ENCODE measurements around the gene TFCP2.

The TFCP2 gene

DNA sequence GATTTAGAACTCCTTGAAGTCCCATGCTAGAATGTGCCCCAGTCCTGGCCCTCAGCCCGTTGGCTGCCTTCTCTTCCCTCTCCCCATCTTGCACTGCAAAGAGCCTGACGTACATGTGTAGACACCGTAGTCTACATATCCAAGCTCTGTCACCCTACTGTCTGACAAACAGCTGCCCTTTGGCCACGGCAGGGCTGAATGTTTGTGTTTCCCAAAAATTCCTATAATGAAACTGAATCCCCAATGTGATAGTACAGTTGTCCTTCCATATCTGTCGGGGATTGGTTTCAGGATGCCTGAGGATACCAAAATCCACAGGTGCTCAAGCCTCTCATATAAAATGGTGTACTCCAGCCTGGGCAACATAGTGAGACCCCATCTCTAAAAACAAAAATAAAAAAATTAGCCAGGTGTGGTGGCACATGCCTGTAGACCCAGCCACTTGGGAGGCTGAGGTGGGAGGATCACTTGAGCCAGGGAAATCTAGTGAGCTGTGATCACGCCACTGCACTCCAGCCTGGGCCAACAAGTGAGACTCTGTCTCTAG is 12.3 kb upstream of the TFCP2 start:
- no peak overlapping the region for H3K23ac ChIP-seq (ENCODE audit: low read length)
- H3K9ac ChIP-seq (ENCODE audit: low read length): no peak overlapping the region
- no peaks in the 10 kb centered on the region for H3K4me1 ChIP-seq (ENCODE audit: control insufficient read depth in 1 of 2, insufficient read depth in 2 of 2, low read length in 2 of 2)
- H3K4me3 ChIP-seq (ENCODE audit: low read depth, low read length): no peak overlapping the region
- no peak overlapping the region for H3K4ac ChIP-seq (ENCODE audit: low read depth, low read length)
- H3K18ac ChIP-seq (ENCODE audit: low read length): no peak overlapping the region
- H4K8ac ChIP-seq (ENCODE audit: low read depth, low read length): no peak overlapping the region
- H3K79me2 ChIP-seq (ENCODE audit: control insufficient read depth, insufficient read depth, low read length, poor library complexity): no peaks in the 10 kb centered on the region
- H3K4me2 ChIP-seq (ENCODE audit: low read length): no peak overlapping the region
- H2AK5ac ChIP-seq (ENCODE audit: low read length): no peak overlapping the region
- H3K27me3 ChIP-seq (ENCODE audit: insufficient read depth, low read length): no peaks in the 10 kb centered on the region
- no peaks in the 10 kb centered on the region for H3K9me3 ChIP-seq (ENCODE audit: insufficient read depth, low read depth, low read length)
- no peak overlapping the region for H2BK5ac ChIP-seq (ENCODE audit: low read depth, low read length, poor library complexity)
- H2AFZ ChIP-seq (ENCODE audit: insufficient read depth, low read length, poor library complexity): no peak overlapping the region
- no peak for DNase-seq
- H3K14ac ChIP-seq (ENCODE audit: low read length): no peak overlapping the region
- WGBS (ENCODE audit: extremely low coverage, insufficient coverage, insufficient read length): no CpG with 5 or more reads among the region's 6 CpGs
- no peak overlapping the region for H2BK120ac ChIP-seq (ENCODE audit: insufficient read depth, low read length, poor library complexity)
- no peak overlapping the region for H4K12ac ChIP-seq (ENCODE audit: low read depth, low read length)
- H4K91ac ChIP-seq (ENCODE audit: low read depth, low read length): no peak overlapping the region
- H2BK12ac ChIP-seq (ENCODE audit: low read length): no peak overlapping the region
- H3K27ac ChIP-seq (ENCODE audit: low read depth, low read length): no peak overlapping the region
- H3K36me3 ChIP-seq (ENCODE audit: control insufficient read depth in 1 of 2, insufficient read depth in 2 of 2, low read length in 2 of 2): no peaks in the 10 kb centered on the region
- H3K79me1 ChIP-seq (ENCODE audit: low read length): no peaks in the 10 kb centered on the region

DNA sequence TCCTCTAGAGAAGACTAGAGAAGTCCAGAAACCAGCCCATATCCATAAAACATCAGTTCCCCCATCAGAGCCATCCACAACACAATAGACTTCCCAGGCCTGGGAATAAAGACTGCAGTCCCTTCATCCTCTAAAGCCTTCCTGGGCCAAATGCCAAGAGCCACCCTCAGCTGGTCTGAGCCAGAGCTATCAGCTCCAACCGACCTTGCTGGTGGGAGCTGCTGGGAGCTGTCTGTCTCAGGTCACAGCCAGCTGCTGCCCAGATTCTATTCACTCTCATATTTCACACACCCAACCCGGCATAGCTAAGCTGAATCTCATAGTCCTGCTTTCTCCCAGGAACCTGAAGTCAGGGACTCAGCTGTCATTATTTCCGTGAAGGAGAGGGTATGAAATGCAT is 10.9 kb upstream of the TFCP2 start:
- Histone ChIP-seq H3K9me3 (ENCODE audit: insufficient read depth, low read depth, low read length) (no peaks in the 10 kb centered on the region), H3K9ac (ENCODE audit: low read length) (no peak overlapping the region), H3K4ac (ENCODE audit: low read depth, low read length) (no peak overlapping the region), H2AFZ (ENCODE audit: insufficient read depth, low read length, poor library complexity) (no peak overlapping the region), H3K27me3 (ENCODE audit: insufficient read depth, low read length) (no peaks in the 10 kb centered on the region), H4K8ac (ENCODE audit: low read depth, low read length) (no peak overlapping the region), H3K4me3 (ENCODE audit: low read depth, low read length) (no peak overlapping the region), H3K14ac (ENCODE audit: low read length) (no peak overlapping the region), H3K79me1 (ENCODE audit: low read length) (no peaks in the 10 kb centered on the region), H2BK12ac (ENCODE audit: low read length) (no peak overlapping the region), H4K91ac (ENCODE audit: low read depth, low read length) (no peak overlapping the region), H2AK5ac (ENCODE audit: low read length) (no peak overlapping the region), H3K4me1 (ENCODE audit: control insufficient read depth in 1 of 2, insufficient read depth in 2 of 2, low read length in 2 of 2) (no peaks in the 10 kb centered on the region), H3K27ac (ENCODE audit: low read depth, low read length) (no peak overlapping the region), H3K23ac (ENCODE audit: low read length) (peak overlapping the region; percentile 53), H4K12ac (ENCODE audit: low read depth, low read length) (no peak overlapping the region), H3K36me3 (ENCODE audit: control insufficient read depth in 1 of 2, insufficient read depth in 2 of 2, low read length in 2 of 2) (no peaks in the 10 kb centered on the region), H3K4me2 (ENCODE audit: low read length) (no peak overlapping the region), H3K18ac (ENCODE audit: low read length) (no peak overlapping the region), H2BK5ac (ENCODE audit: low read depth, low read length, poor library complexity) (no peak overlapping the region), H2BK120ac (ENCODE audit: insufficient read depth, low read length, poor library complexity) (no peak overlapping the region), H3K79me2 (ENCODE audit: control insufficient read depth, insufficient read depth, low read length, poor library complexity) (no peaks in the 10 kb centered on the region)
- WGBS (ENCODE audit: extremely low coverage, insufficient coverage, insufficient read length): no CpG with 5 or more reads among the region's 3 CpGs
- peak in 1 of 2 donors; percentile 21 for DNase-seq

DNA sequence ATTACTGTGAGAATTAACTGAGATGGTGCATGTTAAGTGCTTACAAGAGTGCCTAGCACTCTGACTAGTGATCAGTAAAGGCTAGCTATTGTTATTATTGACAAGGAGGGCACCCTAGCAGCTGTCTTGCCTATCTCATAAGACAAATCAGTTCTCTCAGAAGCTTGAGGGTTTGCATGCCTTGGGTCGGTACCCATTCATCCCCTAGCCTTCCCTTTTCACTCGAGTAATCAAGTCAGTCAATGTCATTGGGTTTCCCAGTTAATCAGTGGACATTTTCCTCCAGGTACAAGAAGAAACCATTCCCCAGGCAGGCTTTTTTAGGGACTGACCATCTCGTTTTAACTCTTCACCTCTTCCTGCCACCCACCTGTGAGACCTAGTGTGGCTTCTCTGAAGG is 10.4 kb upstream of the TFCP2 start:
- H2BK120ac ChIP-seq (ENCODE audit: insufficient read depth, low read length, poor library complexity): no peak overlapping the region
- H2BK5ac ChIP-seq (ENCODE audit: low read depth, low read length, poor library complexity): no peak overlapping the region
- H3K36me3 ChIP-seq (ENCODE audit: control insufficient read depth in 1 of 2, insufficient read depth in 2 of 2, low read length in 2 of 2): no peaks in the 10 kb centered on the region
- no peak overlapping the region for H4K91ac ChIP-seq (ENCODE audit: low read depth, low read length)
- H3K79me2 ChIP-seq (ENCODE audit: control insufficient read depth, insufficient read depth, low read length, poor library complexity): no peaks in the 10 kb centered on the region
- H3K4me2 ChIP-seq (ENCODE audit: low read length): no peak overlapping the region
- no peak overlapping the region for H4K8ac ChIP-seq (ENCODE audit: low read depth, low read length)
- H3K4me3 ChIP-seq (ENCODE audit: low read depth, low read length): no peak overlapping the region
- no peaks in the 10 kb centered on the region for H3K27me3 ChIP-seq (ENCODE audit: insufficient read depth, low read length)
- no peak overlapping the region for H3K23ac ChIP-seq (ENCODE audit: low read length)
- no peak overlapping the region for H2AFZ ChIP-seq (ENCODE audit: insufficient read depth, low read length, poor library complexity)
- H3K79me1 ChIP-seq (ENCODE audit: low read length): no peaks in the 10 kb centered on the region
- H3K9ac ChIP-seq (ENCODE audit: low read length): no peak overlapping the region
- no peak for DNase-seq
- H3K14ac ChIP-seq (ENCODE audit: low read length): no peak overlapping the region
- H3K9me3 ChIP-seq (ENCODE audit: insufficient read depth, low read depth, low read length): no peaks in the 10 kb centered on the region
- H3K18ac ChIP-seq (ENCODE audit: low read length): no peak overlapping the region
- no CpG with 5 or more reads among the region's 3 CpGs for WGBS (ENCODE audit: extremely low coverage, insufficient coverage, insufficient read length)
- H3K4ac ChIP-seq (ENCODE audit: low read depth, low read length): no peak overlapping the region
- no peak overlapping the region for H2AK5ac ChIP-seq (ENCODE audit: low read length)
- H2BK12ac ChIP-seq (ENCODE audit: low read length): no peak overlapping the region
- no peaks in the 10 kb centered on the region for H3K4me1 ChIP-seq (ENCODE audit: control insufficient read depth in 1 of 2, insufficient read depth in 2 of 2, low read length in 2 of 2)
- H3K27ac ChIP-seq (ENCODE audit: low read depth, low read length): no peak overlapping the region
- no peak overlapping the region for H4K12ac ChIP-seq (ENCODE audit: low read depth, low read length)

DNA sequence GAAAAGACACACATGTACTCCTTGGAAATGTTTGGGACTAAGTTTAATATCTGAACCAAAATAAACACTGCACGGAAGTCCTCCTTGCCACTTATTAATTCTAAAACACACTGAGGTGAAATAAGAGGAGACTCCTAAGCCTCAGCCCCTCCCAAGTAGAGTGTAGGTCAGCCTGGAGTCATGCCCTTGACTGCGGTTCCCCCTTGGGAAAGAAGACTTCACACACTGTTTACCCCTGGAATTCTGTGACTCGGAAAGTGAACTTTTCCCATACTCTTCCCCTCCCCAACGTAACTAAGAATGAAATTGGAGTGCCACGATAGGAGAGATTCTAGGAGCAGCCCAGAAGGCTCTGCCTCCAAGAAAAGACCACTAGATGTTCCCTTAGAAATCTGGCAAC is 8.6 kb upstream of the TFCP2 start:
- no peak overlapping the region for H3K14ac ChIP-seq (ENCODE audit: low read length)
- H2AFZ ChIP-seq (ENCODE audit: insufficient read depth, low read length, poor library complexity): no peak overlapping the region
- no peaks in the 10 kb centered on the region for H3K4me1 ChIP-seq (ENCODE audit: control insufficient read depth in 1 of 2, insufficient read depth in 2 of 2, low read length in 2 of 2)
- no peak overlapping the region for H3K27ac ChIP-seq (ENCODE audit: low read depth, low read length)
- H3K79me2 ChIP-seq (ENCODE audit: control insufficient read depth, insufficient read depth, low read length, poor library complexity): no peaks in the 10 kb centered on the region
- H4K8ac ChIP-seq (ENCODE audit: low read depth, low read length): no peak overlapping the region
- H3K4me3 ChIP-seq (ENCODE audit: low read depth, low read length): no peak overlapping the region
- no peak overlapping the region for H3K23ac ChIP-seq (ENCODE audit: low read length)
- no peak overlapping the region for H4K12ac ChIP-seq (ENCODE audit: low read depth, low read length)
- no peak overlapping the region for H4K91ac ChIP-seq (ENCODE audit: low read depth, low read length)
- no peak overlapping the region for H2AK5ac ChIP-seq (ENCODE audit: low read length)
- no peaks in the 10 kb centered on the region for H3K27me3 ChIP-seq (ENCODE audit: insufficient read depth, low read length)
- no peak overlapping the region for H2BK12ac ChIP-seq (ENCODE audit: low read length)
- no CpG with 5 or more reads among the region's 5 CpGs for WGBS (ENCODE audit: extremely low coverage, insufficient coverage, insufficient read length)
- H3K4ac ChIP-seq (ENCODE audit: low read depth, low read length): no peak overlapping the region
- H2BK5ac ChIP-seq (ENCODE audit: low read depth, low read length, poor library complexity): no peak overlapping the region
- DNase-seq: no peak
- no peaks in the 10 kb centered on the region for H3K79me1 ChIP-seq (ENCODE audit: low read length)
- no peak overlapping the region for H3K4me2 ChIP-seq (ENCODE audit: low read length)
- no peak overlapping the region for H3K9ac ChIP-seq (ENCODE audit: low read length)
- no peaks in the 10 kb centered on the region for H3K36me3 ChIP-seq (ENCODE audit: control insufficient read depth in 1 of 2, insufficient read depth in 2 of 2, low read length in 2 of 2)
- no peak overlapping the region for H2BK120ac ChIP-seq (ENCODE audit: insufficient read depth, low read length, poor library complexity)
- H3K18ac ChIP-seq (ENCODE audit: low read length): no peak overlapping the region
- no peaks in the 10 kb centered on the region for H3K9me3 ChIP-seq (ENCODE audit: insufficient read depth, low read depth, low read length)
